Measurements from ENCODE around the gene UNC93B1. TPM values are rescaled to one million over a fixed set of nuclear protein-coding genes. Genes with fewer than 3 reads are reported as not detected.

Gene UNC93B1
- total and polyA plus RNA-seq, 2 of the 8 experiments (the other 6 are each of a cell fraction or from before 2014, with no cell fraction given): 18.9 to 34.3 TPM

DNA sequence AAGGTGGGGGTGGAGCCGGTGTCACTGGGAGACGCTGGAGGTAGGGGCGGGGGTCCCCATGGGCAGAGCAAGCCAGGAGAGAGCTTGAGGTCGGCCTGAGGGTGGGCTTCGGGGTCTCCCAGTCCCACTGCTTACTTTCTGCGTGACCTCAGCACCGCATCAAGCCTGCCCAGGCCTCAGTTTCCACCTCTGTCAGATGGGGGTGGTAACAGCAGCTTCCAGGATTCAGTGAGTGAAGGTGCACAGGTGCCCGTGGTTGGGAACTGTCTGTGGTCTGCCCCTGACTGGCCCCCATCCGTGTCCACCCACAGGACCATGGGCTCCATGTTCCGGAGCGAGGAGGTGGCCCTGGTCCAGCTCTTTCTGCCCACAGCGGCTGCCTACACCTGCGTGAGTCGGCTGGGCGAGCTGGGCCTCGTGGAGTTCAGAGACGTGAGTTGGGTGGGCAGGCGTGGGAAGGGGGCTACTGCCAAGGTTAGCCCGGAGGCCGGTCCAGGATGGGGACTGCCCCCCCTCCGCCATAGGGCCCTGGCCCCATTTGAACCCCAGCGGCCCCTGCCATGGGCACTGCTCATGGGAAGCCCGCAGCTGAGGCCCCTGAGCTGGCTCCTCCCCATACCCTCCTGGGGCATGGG, 37.2 kb upstream of the UNC93B1 start (continued):
- no peak for TF ChIP-seq GTF2F1 (IDR thresholded peaks at IDR 0.05; ENCODE audit: borderline replicate concordance, low read depth, low read length)
- TF ChIP-seq, protein P1, sequence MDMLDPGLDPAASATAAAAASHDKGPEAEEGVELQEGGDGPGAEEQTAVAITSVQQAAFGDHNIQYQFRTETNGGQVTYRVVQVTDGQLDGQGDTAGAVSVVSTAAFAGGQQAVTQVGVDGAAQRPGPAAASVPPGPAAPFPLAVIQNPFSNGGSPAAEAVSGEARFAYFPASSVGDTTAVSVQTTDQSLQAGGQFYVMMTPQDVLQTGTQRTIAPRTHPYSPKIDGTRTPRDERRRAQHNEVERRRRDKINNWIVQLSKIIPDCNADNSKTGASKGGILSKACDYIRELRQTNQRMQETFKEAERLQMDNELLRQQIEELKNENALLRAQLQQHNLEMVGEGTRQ (IDR thresholded peaks at IDR 0.05; ENCODE audit: low read length): no peak
- no peak for TF ChIP-seq TAF7 (optimal IDR thresholded peaks at IDR 0.05; ENCODE audit: borderline replicate concordance, low read depth, low read length)
- TF ChIP-seq MAFK (IDR thresholded peaks at IDR 0.05; ENCODE audit: low read depth, low read length): no peak
- no peak for TF ChIP-seq ASH2L (IDR thresholded peaks at IDR 0.05; ENCODE audit: low read length)
- no peak for TF ChIP-seq SP2 (IDR thresholded peaks at IDR 0.05; ENCODE audit: low read length)
- TF ChIP-seq RBBP5 (IDR thresholded peaks at IDR 0.05; ENCODE audit: borderline replicate concordance, low read depth, low read length): no peak
- TF ChIP-seq TBP (IDR thresholded peaks at IDR 0.05; ENCODE audit: low read depth, low read length): no peak
- no peak for TF ChIP-seq SRF (IDR thresholded peaks at IDR 0.05; ENCODE audit: low read depth, low read length)
- no peak for TF ChIP-seq JUN (IDR thresholded peaks at IDR 0.05; ENCODE audit: low read depth, low read length)
- TF ChIP-seq E2F6 (IDR thresholded peaks at IDR 0.05): no peak
- TF ChIP-seq RAD21 (IDR thresholded peaks at IDR 0.05 in 1 of 2, conservative IDR thresholded peaks at IDR 0.05 in 1 of 2; ENCODE audit: low read depth in 2 of 2, low read length in 2 of 2): no peak
- no peak for TF ChIP-seq RFX5 (IDR thresholded peaks at IDR 0.05; ENCODE audit: borderline replicate concordance, low read depth, low read length)

Data from H1 (cell line).